Umbilical cord (tissue), 2 donors: ENCODE measurements around the gene KPNA1. TPM values are rescaled to one million over a fixed set of nuclear protein-coding genes. Genes with fewer than 3 reads are reported as not detected.

ENCODE experiments used
- DNase-seq: peaks from one replicate; pipeline ENCODE4 v3.0.0-alpha.2; 2015; ENCODE audit warnings: low spot score
- total RNA-seq: library from RNA; depleted of rRNA; stranded (reverse); fragments of >200 nt; gene quantifications from one replicate; pipeline ENCODE4 v1.2.3, GENCODE V29; 2014; ENCODE audit warnings: low replicate concordance; ENCODE audit not compliant: insufficient read depth

Gene KPNA1
- total RNA-seq, result 20.0 TPM

- DNase-seq, result peak; percentile 95
Observed at GRCh38 chr3:122514123-122515019, at the start of gene KPNA1. KPNA1 (minus strand) TSS chr3:122514939; CDS start chr3:122496565, 18,374 bp downstream.

GRCh38 chr3:122564155-122564912, 49.6 kb upstream of the KPNA1 start, which contains the start of the genes DTX3L and PARP9:
DTX3L (plus strand) TSS chr3:122564338; CDS start chr3:122564427, 89 bp downstream.
PARP9 (minus strand) TSS chr3:122564300; CDS start chr3:122559620, 4,680 bp downstream.
- peak; percentile 85 for DNase-seq

GRCh38 chr3:122563717-122564025, 48.9 kb upstream of the KPNA1 start:
- peak; percentile 17 for DNase-seq

GRCh38 chr3:122562923-122563716, 48.4 kb upstream of the KPNA1 start:
- DNase-seq, result no peak

- peak; percentile 71 for DNase-seq
Observed at GRCh38 chr3:122560680-122561079, 45.9 kb upstream of the KPNA1 start.

- no peak for DNase-seq
Observed at GRCh38 chr3:122559906-122560305, 45.2 kb upstream of the KPNA1 start.

GRCh38 chr3:122558605-122559004, 43.9 kb upstream of the KPNA1 start:
- DNase-seq, result no peak

GRCh38 chr3:122557356-122557755, 42.6 kb upstream of the KPNA1 start:
- DNase-seq, result no peak

- DNase-seq, result peak; percentile 68
Observed at GRCh38 chr3:122555275-122556071, 40.7 kb upstream of the KPNA1 start.

- DNase-seq, result no peak
Observed at GRCh38 chr3:122553171-122553570, 38.4 kb upstream of the KPNA1 start.

- no peak for DNase-seq
Observed at GRCh38 chr3:122548619-122549018, 33.9 kb upstream of the KPNA1 start.

- no peak for DNase-seq
Observed at GRCh38 chr3:122548076-122548475, 33.3 kb upstream of the KPNA1 start.

GRCh38 chr3:122546151-122546550, 31.4 kb upstream of the KPNA1 start:
- no peak for DNase-seq

- DNase-seq, result no peak
Observed at GRCh38 chr3:122538956-122539490, 24.3 kb upstream of the KPNA1 start.

- no peak for DNase-seq
Observed at GRCh38 chr3:122536632-122537001, 21.9 kb upstream of the KPNA1 start.

- no peak for DNase-seq
Observed at GRCh38 chr3:122535964-122536631, 21.4 kb upstream of the KPNA1 start.

GRCh38 chr3:122533931-122534334, 19.2 kb upstream of the KPNA1 start:
- peak; percentile 11 for DNase-seq

GRCh38 chr3:122533480-122533879, 18.7 kb upstream of the KPNA1 start:
- no peak for DNase-seq

- no peak for DNase-seq
Observed at GRCh38 chr3:122530164-122530563, 15.4 kb upstream of the KPNA1 start.

- DNase-seq, result no peak
Observed at GRCh38 chr3:122523317-122523716, 8.6 kb upstream of the KPNA1 start.
